Middle frontal gyrus (tissue), 1 donor: ENCODE results near the gene DUSP12.
"Not testable (repeated sequence)": the region's sequence is repeated elsewhere in the genome, so short reads cannot be mapped to it uniquely, and the experiment has no call there.

ENCODE experiments used
- DNase-seq: peaks from one replicate; pipeline ENCODE4 v3.0.0-alpha.2; 2015; ENCODE audit warnings: low spot score; ENCODE audit errors: extremely low spot score

DUSP12 gene, protein sequence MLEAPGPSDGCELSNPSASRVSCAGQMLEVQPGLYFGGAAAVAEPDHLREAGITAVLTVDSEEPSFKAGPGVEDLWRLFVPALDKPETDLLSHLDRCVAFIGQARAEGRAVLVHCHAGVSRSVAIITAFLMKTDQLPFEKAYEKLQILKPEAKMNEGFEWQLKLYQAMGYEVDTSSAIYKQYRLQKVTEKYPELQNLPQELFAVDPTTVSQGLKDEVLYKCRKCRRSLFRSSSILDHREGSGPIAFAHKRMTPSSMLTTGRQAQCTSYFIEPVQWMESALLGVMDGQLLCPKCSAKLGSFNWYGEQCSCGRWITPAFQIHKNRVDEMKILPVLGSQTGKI

DNA sequence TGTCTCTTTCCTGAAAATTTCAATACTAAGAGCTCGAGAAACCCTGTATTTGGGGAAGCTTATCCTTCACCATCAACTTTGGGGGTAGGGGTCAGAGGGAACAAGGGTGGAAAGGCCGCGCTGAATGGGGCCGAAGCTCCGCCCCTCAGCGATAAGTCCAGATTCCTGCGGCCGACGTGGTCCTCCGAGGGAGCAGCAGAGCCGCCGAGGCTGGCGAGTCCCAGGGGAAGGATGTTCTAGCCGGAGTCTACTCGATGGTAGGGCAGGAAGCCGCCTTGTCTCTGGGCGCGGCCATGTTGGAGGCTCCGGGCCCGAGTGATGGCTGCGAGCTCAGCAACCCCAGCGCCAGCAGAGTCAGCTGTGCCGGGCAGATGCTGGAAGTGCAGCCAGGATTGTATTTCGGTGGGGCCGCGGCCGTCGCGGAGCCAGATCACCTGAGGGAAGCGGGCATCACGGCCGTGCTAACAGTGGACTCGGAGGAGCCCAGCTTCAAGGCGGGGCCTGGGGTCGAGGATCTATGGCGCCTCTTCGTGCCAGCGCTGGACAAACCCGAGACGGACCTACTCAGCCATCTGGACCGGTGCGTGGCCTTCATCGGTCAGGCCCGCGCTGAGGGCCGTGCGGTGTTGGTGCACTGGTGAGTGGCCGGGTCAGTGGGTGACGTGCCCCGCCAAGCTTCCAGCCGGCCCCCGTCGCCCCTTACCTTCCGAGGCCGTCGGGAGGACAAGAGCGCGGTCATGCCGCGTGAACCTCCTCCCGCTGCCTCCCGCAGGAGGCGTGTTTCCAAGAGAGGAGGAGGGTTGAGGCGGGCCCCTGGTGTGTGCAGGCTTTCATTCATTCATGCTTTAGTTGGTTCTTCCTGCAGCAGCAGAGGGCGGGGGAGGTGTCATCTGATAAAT, at the start of gene DUSP12:
Gene DUSP12, plus strand, starts transcription at position 278 of the 899 bp plus-strand sequence. Its CDS starts 16 bp downstream, at position 294.
- peak; percentile 94 for DNase-seq

GRCh38 chr1:161702250-161702649, 47.3 kb upstream of the DUSP12 start:
- DNase-seq: no peak

GRCh38 chr1:161705537-161705936, 44.0 kb upstream of the DUSP12 start:
- DNase-seq: no peak

DNA sequence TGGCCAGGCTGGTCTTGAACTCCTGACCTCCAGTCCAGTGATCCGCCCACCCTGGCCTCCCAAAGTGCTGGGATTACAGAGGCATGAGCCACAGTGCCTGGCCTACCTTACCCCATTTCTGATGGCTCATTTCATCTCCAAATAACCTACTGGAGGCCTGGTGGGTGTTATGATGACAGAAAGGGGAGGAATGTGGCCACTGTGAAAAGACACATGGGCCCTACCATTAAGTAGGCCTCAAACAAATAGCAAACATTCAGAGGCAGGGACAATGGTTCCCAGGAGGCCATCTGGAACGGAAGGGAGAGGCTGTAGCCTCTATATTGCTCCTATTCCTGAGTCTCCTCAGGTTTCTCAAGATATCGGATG, 43.5 kb upstream of the DUSP12 start:
- no peak for DNase-seq

- DNase-seq: peak; percentile 37
Measured at GRCh38 chr1:161706482-161707347, 42.9 kb upstream of the DUSP12 start, which contains the start of gene FCRLA. FCRLA (plus strand) TSS chr1:161707229; CDS start chr1:161707265, 36 bp downstream.

DNA sequence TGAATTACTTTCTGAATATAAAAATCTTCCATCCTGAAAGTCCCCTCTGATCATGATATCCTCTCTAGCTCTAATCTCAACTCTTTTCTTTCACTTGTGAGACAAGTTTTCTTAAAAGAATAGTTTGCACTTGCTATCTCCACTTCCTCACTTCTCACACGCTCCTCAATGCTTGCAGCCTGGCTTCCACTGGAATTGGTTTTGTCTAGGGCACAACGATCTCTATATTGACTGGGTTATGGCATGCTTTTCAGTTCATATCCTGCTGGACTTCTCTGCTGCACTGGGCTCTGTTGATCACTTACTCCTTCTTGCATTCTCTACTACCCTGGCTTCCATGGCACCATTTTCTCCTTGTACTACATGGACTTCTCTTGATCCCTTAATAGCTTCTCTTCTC, 42.1 kb upstream of the DUSP12 start:
- no peak for DNase-seq

DNA sequence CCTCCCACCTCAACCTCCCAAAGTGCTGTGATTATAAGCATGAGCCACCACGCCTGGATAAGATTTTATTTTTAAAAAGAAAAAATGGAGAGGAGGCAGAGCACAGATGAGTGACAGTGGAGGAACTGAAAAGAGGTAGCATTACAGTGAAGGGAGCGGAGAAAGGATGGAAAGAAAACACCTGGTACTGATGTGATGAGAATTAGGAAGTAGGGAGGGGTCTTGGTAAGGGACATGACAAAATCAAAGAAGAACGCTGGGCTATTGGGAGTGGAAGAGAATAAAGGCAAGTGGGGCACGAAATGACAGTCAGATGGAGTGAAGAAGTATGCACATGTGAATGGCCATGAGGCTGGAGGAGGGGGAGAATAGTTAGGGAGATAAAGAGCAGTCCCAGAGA, 40.2 kb upstream of the DUSP12 start:
- no peak for DNase-seq

DNA sequence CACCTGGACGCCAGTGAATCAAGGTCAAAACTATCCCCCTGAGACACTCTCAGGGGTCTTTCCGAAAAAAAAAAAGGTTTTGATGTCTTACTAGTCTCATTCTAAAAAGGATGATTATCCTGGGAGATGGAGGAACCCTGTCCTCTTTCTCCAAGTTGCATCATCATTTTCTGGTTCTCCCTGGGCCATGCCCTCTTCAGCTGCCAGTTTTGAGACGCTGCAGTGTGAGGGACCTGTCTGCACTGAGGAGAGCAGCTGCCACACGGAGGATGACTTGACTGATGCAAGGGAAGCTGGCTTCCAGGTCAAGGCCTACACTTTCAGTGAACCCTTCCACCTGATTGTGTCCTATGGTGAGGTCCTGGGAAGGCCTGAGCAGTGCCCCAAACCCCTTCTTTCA, 39.0 kb upstream of the DUSP12 start:
- DNase-seq: no peak

DNA sequence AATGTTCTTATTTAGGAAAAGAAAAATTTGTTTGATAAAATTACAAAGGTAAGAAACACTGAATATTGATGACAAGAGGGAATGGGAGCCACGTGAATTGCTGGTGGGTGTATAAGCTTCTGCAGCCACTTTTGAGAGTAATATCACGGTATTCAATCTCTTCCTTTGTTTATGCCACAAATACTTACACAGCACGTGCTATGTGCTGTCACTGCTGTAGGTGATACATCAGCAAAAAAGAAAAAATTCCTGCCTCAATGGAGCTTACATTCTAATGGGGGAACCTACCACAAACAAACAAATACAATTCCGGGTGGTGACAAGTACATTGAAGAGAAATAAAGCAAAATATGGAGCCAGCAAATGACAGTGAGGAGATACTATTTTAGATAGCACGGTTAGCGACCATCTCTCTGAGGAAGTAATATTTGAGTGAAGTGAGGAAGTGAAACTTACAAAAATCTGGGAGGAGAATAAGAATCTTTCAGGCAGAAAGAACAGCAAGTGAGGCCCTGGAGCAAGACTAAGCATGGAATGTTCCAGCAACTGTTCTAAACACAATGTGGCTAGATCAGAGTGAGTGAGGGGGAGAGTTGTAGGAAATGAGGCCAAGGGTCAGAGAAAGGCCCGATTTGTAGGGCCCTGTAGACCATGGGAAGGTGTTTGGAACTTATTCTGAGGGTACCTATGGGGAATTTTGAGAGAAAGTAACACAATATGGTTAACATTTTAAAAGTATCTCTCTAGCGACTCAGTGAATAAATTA, 30.8 kb upstream of the DUSP12 start:
- no peak for DNase-seq

DNA sequence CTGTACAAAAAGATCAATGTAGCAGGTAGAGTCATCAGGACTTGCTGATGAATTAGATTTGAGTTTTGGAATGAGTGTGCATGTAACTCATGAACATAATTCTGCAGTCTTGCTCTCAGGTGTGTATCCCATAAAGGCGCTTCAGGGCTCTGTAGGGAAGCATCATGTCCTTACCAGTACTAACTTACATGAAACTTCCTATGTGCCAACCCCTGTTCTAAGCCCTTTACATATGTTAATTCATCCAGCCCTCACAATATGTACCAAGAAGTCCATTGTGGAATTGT, 30.3 kb upstream of the DUSP12 start:
- DNase-seq: no peak

GRCh38 chr1:161720422-161720821, 29.2 kb upstream of the DUSP12 start:
- no peak for DNase-seq

- no peak for DNase-seq
Measured at GRCh38 chr1:161720956-161721737, 28.4 kb upstream of the DUSP12 start, which contains the start of gene FCRLB. FCRLB (plus strand) TSS chr1:161721544; CDS start chr1:161722673, 1,129 bp downstream.

- no peak for DNase-seq
Measured at GRCh38 chr1:161721738-161722343, 27.7 kb upstream of the DUSP12 start.

DNA sequence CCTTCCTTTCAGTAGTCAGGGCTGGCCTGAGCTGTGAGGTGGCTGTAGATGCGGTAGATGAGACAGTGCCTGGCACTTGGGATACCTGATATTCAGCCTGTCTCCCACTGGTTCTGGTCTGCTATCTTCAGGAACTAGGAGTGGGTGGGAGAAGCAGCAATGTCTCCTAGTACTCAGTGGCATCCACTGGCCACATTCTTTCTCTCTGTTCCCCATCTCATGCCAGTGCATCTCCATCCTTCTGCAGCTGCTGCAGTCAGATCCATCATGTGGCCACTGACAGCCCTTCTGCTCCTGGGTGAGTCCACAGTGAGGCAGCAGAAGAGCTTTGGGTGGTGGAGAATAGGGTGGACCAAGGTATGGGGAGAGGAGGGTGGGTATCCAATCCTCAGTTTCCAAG, 27.2 kb upstream of the DUSP12 start:
- DNase-seq: no peak

GRCh38 chr1:161723459-161724141, 26.0 kb upstream of the DUSP12 start:
- no peak for DNase-seq

DNA sequence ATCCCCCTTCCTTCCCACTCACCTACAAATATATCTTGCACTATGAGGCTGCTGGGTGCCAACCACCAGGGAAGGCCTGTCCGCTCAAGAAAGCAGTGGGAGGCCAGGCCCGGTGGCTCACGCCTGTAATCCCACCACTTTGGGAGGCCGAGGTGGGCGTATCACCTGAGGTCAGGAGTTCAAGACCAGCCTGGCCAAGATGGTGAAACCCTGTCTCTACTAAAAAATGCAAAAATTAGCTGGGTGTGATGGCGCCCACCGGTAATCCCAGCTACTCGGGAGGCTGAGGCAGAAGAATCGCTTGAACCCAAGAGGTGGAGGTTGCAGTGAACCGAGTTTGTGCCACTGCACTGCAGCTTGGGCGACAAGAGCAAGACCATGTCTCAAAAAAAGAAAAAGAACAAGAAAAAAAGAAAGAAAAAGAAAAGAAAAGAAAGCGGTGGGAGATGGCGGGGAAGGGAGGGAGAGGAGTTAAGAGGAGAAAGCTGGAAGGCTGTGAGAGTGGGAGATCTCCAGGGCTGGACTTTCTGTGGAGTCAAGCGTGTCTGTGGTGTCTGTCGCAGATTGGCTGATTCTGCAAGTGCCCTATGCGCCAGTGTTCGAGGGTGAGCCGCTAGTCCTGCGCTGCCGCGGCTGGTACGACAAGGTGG, 24.2 kb upstream of the DUSP12 start:
- DNase-seq: not testable (repeated sequence)

DNA sequence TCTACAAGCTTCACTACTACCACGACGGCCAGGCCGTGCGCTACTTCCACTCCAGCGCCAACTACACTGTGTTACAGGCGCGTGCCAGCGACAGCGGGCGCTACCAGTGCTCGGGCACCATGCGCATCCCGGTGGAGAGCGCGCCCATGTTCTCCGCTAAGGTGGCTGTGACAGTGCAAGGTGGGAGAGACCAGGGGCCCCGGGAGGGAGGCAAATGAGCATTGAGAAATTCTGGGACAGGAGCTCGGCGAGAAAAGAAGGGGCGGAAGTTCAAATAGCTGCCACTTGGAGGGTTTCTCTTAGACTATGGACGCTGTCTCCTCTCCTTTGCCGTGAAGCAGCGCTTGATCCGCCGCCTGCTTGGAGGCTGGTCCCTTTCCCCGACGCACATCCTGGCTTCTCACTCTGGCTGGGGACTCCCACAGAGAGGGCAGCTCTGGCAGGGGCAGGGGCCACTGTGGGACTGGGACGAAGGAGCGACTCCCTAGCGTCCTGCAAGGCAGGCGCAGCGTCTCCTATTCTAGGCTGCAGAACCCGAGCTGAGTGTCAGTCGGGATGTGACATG, 23.6 kb upstream of the DUSP12 start:
- DNase-seq: no peak
